Activated naive CD4-positive, alpha-beta T cell treated with anti-CD3 and anti-CD28 coated beads for 36 hours (primary cell): ENCODE measurements around the gene IQCH. TPM values are rescaled to one million over a fixed set of nuclear protein-coding genes. Genes with fewer than 3 reads are reported as not detected.
"Not testable (repeated sequence)": the region's sequence is repeated elsewhere in the genome, so short reads cannot be mapped to it uniquely, and the experiment has no call there.

Experiments
- CTCF ChIA-PET: fragments of 350-600 bp; sonication (Branson Sonifier 250); formaldehyde crosslinking; loops from one replicate; lab custom pipeline; 2021; ENCODE audit warnings: antibody characterized with exemption; lab: Charles Lee
- DNase-seq: peaks from one replicate; pipeline ENCODE4 v3.0.0-alpha.2; 2020
- H3K27ac Mint-ChIP-seq: one replicate; pipeline ENCODE4 v1.8.0; 2021; ENCODE audit warnings: mild to moderate bottlenecking, mixed read lengths
- H3K27me3 Mint-ChIP-seq: one replicate; pipeline ENCODE4 v1.8.0; 2021; ENCODE audit warnings: low read depth, mixed read lengths
- H3K36me3 Mint-ChIP-seq: one replicate; pipeline ENCODE4 v1.8.0; 2021; ENCODE audit warnings: low read depth, mixed read lengths
- H3K4me1 Mint-ChIP-seq: one replicate; pipeline ENCODE4 v1.8.0; 2021; ENCODE audit warnings: low read depth, mixed read lengths
- H3K4me3 Mint-ChIP-seq: one replicate; pipeline ENCODE4 v1.8.0; 2021; ENCODE audit warnings: mild to moderate bottlenecking, moderate library complexity, mixed read lengths
- H3K9me3 Mint-ChIP-seq: one replicate; pipeline ENCODE4 v1.8.0; 2021; ENCODE audit warnings: mixed read lengths
- intact Hi-C: fragments of 100-400 bp; cut with micrococcal nuclease; formaldehyde crosslinking; loops from one replicate; pipeline ENCODE4 v1.15.1; 2023
- total RNA-seq, 2 experiments: library from RNA; stranded (reverse); gene quantifications; one replicate each; pipeline ENCODE4 v1.2.3, GENCODE V29; 2021

Gene IQCH
- total RNA-seq, 2 experiments from 2014 or later = 0.98 to 1.4 TPM

GRCh38 chr15:67446449-67446848 lies 191.9 kb downstream of the IQCH start:
- no peak for DNase-seq
- Mint-ChIP-seq H3K27me3 (no peaks in the 10 kb centered on the region), H3K4me3 (no peak overlapping the region), H3K9me3 (peaks cover 3% of the 10 kb centered on the region), H3K36me3 (no peaks in the 10 kb centered on the region), H3K27ac (no peak overlapping the region), H3K4me1 (no peaks in the 10 kb centered on the region)
- intact Hi-C loops = no loop called here
- CTCF ChIA-PET = interaction anchor here (0.8 to 1.8 kb wide), 3 partner anchors 11 to 13 kb away, joined by 3 to 11 read pairs (median 3); no protein-coding TSS in a partner anchor

DNA sequence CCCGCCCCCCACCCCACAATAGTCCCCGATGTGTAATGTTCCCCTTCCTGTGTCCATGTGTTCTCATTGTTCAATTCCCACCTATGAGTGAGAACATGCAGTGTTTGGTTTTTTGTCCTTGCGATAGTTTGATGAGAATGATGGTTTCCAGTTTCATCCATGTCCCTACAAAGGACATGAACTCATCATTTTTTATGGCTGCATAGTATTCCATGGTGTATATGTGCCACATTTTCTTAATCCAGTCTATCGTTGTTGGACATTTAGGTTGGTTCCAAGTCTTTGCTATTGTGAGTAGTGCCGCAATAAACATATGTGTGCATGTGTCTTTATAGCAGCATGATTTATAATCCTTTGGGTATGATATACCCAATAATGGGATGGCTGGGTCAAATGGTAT lies 193.8 kb downstream of the IQCH start:
- CTCF ChIA-PET, H3K4me3 Mint-ChIP-seq, H3K27me3 Mint-ChIP-seq, H3K4me1 Mint-ChIP-seq, H3K9me3 Mint-ChIP-seq, H3K27ac Mint-ChIP-seq, DNase-seq, intact Hi-C loops, H3K36me3 Mint-ChIP-seq: not testable (repeated sequence)

- H3K4me3 Mint-ChIP-seq, DNase-seq, intact Hi-C loops, H3K4me1 Mint-ChIP-seq, CTCF ChIA-PET, H3K27ac Mint-ChIP-seq, H3K36me3 Mint-ChIP-seq, H3K27me3 Mint-ChIP-seq, H3K9me3 Mint-ChIP-seq: not testable (repeated sequence)
Measured at GRCh38 chr15:67453703-67454102, 199.1 kb downstream of the IQCH start.

DNA sequence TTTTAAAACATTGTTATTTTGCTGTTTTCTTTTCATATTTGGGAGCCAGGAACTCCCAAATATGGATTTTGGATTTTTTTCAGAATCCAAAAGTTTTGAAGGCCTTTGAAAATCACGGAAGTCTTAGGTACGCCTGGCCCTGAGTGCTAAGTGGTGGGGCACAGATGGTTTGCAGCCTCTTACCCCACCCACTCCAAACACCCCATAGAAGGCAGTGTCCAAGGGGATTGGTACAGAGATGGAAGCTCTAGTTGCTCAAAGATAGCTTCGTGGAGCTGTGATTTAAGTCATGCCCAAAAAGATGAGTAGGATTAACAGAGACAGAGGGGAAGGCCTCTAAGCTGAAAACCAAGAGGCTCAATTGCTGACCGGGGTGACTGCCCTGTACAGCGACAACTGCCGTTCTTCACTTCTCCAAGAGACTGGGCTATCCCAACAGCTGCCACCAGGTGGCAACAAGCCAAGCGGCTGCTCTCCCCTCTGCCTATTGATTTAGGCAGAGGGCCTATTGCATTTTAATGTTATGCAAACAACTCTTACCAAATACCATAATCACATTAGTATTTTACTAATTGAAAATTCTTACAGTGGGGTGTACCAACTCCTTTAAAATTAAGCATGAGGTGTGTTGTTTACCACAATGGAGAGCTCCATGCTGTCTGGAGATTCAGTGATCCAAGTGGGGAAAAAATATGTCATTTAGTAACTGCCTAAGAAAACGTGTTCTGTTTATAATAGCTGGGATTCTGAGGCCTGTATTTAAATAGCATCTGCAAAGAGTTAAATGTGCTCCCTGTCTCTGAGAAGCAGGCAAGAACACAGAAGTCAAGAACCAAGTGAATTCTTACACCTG lies 202.3 kb downstream of the IQCH start:
- H3K27ac Mint-ChIP-seq = no peak overlapping the region
- H3K27me3 Mint-ChIP-seq = no peaks in the 10 kb centered on the region
- H3K9me3 Mint-ChIP-seq = no peaks in the 10 kb centered on the region
- CTCF ChIA-PET = interaction anchor here (0.7 to 5.7 kb wide), 24 partner anchors 9 to 554 kb away, joined by 3 to 46 read pairs (median 3); no protein-coding TSS in a partner anchor
- no peak overlapping the region for H3K4me3 Mint-ChIP-seq
- intact Hi-C loops = loop anchor here (1.0 kb wide), 2 partner anchors 64 to 379 kb away; partner anchors contain the start of gene C15orf61
- peaks cover 2% of the 10 kb centered on the region for H3K36me3 Mint-ChIP-seq
- DNase-seq = peak; percentile 91
- H3K4me1 Mint-ChIP-seq = peaks cover 3% of the 10 kb centered on the region

DNA sequence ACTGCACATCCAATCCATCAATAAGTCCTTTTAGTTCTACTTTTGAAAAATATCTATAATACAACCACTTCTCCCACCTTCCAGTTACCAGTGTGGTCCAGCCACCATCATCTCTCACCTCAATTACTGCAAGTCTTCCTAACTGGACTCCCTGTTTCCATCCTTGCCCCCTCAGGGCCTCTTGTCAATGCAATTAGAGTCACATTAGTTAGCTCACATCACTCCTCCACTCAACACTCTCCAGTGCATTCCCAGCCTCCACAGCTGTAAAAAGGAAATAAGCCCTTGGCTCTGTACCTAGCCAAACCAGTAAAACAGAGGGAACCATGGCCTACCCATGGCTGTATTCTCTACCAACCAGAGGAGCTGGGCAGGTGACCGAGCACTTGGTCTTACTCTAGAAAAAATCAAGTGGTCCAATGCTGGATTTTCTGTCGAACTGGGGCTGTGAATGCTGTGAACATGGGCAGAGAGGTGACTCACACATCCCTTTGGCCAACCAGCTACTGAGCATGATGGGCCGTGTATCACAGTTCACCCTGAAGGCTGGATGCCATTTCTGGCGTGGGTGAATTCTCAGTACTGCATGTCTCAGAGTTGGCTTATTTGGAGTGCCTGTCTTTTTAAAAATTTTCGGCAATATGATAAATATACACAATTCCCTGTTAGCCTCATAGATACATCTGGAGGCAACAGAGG lies 203.9 kb downstream of the IQCH start:
- Mint-ChIP-seq H3K4me1 (peaks cover 3% of the 10 kb centered on the region), H3K27me3 (no peaks in the 10 kb centered on the region), H3K27ac (no peak overlapping the region), H3K4me3 (no peak overlapping the region), H3K9me3 (no peaks in the 10 kb centered on the region), H3K36me3 (no peaks in the 10 kb centered on the region)
- DNase-seq = no peak
- intact Hi-C loops = no loop called here
- CTCF ChIA-PET = interaction anchor here (0.7 to 5.7 kb wide), 9 partner anchors 12 to 849 kb away, joined by 3 to 46 read pairs (median 3); no protein-coding TSS in a partner anchor

GRCh38 chr15:67460521-67460920 lies 205.9 kb downstream of the IQCH start:
- CTCF ChIA-PET = interaction anchor here (5.7 kb wide), 1 partner anchor 376 kb away, joined by 46 read pairs; no protein-coding TSS in a partner anchor
- no peaks in the 10 kb centered on the region for H3K36me3 Mint-ChIP-seq
- H3K27me3 Mint-ChIP-seq = no peaks in the 10 kb centered on the region
- no peaks in the 10 kb centered on the region for H3K9me3 Mint-ChIP-seq
- no peak overlapping the region for H3K27ac Mint-ChIP-seq
- H3K4me3 Mint-ChIP-seq = no peak overlapping the region
- no peak for DNase-seq
- H3K4me1 Mint-ChIP-seq = peaks cover 3% of the 10 kb centered on the region
- intact Hi-C loops = no loop called here

DNA sequence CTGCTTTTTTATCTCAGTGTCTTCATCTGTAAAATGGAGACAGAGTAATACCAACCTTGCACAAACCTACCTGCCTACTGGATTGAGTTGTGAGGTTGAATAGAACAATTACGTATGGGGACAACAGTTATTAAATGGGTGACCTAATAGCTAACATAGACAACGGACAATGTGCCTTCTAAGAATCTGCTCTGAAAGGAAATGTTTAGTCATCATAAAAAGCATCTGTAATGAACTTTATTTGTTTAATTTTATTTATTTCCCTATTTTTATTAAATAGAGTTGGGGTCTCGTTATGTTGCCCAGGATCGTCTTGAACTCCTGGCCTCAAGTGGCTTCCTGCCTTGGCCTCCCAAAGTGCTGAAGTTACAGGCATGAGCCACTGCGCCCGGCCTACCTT lies 207.1 kb downstream of the IQCH start:
- no peak overlapping the region for H3K4me3 Mint-ChIP-seq
- peaks cover 1% of the 10 kb centered on the region for H3K4me1 Mint-ChIP-seq
- no peak overlapping the region for H3K27ac Mint-ChIP-seq
- CTCF ChIA-PET = no interaction called here
- no peaks in the 10 kb centered on the region for H3K27me3 Mint-ChIP-seq
- H3K36me3 Mint-ChIP-seq = no peaks in the 10 kb centered on the region
- no peaks in the 10 kb centered on the region for H3K9me3 Mint-ChIP-seq
- no peak for DNase-seq
- intact Hi-C loops = no loop called here

DNA sequence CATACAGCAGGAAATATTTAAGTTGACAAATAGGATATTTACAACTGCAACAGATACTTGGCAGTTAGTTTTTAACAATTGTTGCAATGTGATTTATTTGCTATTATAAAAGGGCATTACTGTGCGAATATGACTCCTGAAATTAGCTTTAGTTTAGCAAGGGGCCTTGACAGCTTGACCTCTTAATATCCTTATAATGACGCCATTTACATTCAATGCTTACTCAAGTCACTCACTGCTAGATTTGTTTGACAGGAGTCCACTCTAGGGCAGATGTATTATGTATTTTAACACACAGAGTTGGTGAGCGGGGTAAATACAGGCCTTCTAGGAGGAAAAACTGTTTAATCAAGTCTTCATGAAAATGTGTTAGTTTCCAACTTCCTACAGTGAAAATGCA lies 208.3 kb downstream of the IQCH start:
- CTCF ChIA-PET = interaction anchor here (0.6 to 1.1 kb wide), 2 partner anchors 605 to 611 kb away, joined by 3 to 5 read pairs; no protein-coding TSS in a partner anchor
- no peaks in the 10 kb centered on the region for H3K9me3 Mint-ChIP-seq
- H3K36me3 Mint-ChIP-seq = no peaks in the 10 kb centered on the region
- H3K4me1 Mint-ChIP-seq = no peaks in the 10 kb centered on the region
- no peaks in the 10 kb centered on the region for H3K27me3 Mint-ChIP-seq
- no peak for DNase-seq
- H3K4me3 Mint-ChIP-seq = no peak overlapping the region
- H3K27ac Mint-ChIP-seq = no peak overlapping the region
- intact Hi-C loops = no loop called here

- Mint-ChIP-seq H3K27ac (no peak overlapping the region), H3K27me3 (no peaks in the 10 kb centered on the region), H3K36me3 (no peaks in the 10 kb centered on the region), H3K9me3 (no peaks in the 10 kb centered on the region), H3K4me1 (no peaks in the 10 kb centered on the region), H3K4me3 (no peak overlapping the region)
- CTCF ChIA-PET = interaction anchor here (0.6 to 1.1 kb wide), 2 partner anchors 604 to 612 kb away, joined by 3 to 5 read pairs; no protein-coding TSS in a partner anchor
- no peak for DNase-seq
- intact Hi-C loops = no loop called here
Measured at GRCh38 chr15:67463488-67463887, 208.9 kb downstream of the IQCH start.

DNA sequence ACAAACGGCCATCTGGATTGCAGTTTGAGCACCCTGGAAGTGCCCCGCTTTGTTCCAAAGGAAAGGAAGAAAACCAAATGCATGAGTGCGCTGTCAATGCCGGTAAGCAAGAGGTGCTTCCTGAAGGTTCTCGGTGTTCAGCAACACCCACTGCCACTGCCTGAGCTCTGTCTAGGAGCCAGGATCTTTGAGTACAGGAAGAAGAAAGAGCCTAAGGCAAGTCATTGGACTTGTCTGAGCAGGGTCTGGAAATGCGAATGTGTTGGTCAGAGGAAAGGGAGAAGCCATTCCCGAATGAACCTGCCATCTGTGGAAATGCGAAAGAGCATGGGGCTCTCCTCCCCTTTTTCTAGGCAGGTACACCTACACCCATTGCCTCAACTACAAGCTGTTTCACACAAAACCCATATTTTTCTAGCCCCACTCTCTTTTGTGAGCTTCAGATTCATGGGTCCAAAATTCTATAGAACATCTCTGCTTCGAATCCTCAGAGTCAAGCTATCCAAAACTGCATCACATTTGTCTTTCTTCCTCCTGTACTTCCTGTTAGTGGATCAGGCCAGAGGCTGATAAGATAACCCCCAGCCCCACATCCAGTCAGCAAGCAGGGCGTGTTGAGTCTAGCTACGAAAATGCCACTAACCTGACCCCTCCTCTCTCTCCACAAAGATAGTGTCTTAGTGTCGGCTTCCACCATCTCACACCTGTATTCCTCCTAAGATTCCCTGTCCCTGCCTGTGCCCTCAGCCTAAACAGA lies 210.8 kb downstream of the IQCH start:
- H3K27ac Mint-ChIP-seq = no peak overlapping the region
- no peaks in the 10 kb centered on the region for H3K27me3 Mint-ChIP-seq
- no peaks in the 10 kb centered on the region for H3K9me3 Mint-ChIP-seq
- intact Hi-C loops = no loop called here
- no peaks in the 10 kb centered on the region for H3K36me3 Mint-ChIP-seq
- no peak overlapping the region for H3K4me3 Mint-ChIP-seq
- no peaks in the 10 kb centered on the region for H3K4me1 Mint-ChIP-seq
- no peak for DNase-seq
- CTCF ChIA-PET = interaction anchor here (0.5 to 2.2 kb wide), 3 partner anchors 8 to 711 kb away, joined by 3 to 8 read pairs (median 6); no protein-coding TSS in a partner anchor

DNA sequence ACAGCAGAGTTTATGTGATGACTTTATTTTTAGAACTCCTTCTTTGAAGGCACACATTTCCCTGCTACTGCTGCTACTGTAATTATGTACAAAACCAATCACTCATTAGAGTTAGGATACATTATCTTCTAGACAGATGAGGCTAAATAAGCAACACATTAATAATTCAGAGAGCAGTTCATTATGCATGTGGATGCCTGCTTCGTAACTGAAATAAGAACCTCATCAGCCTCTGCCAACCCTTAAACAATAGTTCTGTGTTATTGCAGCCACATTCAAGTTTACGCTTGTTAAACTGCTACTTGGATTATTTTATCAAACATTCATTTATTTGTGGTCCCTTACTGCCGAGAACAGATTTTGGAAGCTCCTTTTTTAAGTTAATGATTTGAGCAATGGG lies 213.8 kb downstream of the IQCH start:
- no peak for DNase-seq
- CTCF ChIA-PET = no interaction called here
- H3K4me1 Mint-ChIP-seq = no peaks in the 10 kb centered on the region
- no peak overlapping the region for H3K27ac Mint-ChIP-seq
- no peaks in the 10 kb centered on the region for H3K27me3 Mint-ChIP-seq
- no peaks in the 10 kb centered on the region for H3K9me3 Mint-ChIP-seq
- no peak overlapping the region for H3K4me3 Mint-ChIP-seq
- intact Hi-C loops = no loop called here
- H3K36me3 Mint-ChIP-seq = no peaks in the 10 kb centered on the region

DNA sequence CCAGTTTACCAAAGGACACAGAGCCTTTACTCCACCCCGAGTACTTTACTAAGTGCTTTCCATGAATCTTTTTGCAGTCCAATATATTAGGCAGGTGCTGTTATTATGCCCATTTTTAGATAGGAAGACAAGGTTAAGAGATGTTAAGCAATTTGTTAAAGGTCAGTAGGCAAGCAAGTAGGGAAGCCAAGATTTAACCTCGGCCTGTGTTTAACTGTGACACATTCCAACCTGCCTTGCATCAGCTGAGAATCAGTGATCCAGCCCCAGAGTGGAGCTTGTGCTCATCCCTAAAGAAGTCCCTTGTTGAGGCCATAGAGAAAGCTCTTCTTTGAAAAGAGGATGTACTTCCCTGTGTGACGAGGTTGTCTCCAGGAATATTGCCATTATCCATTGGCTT lies 215.1 kb downstream of the IQCH start:
- Mint-ChIP-seq H3K4me3 (no peak overlapping the region), H3K4me1 (no peaks in the 10 kb centered on the region), H3K27me3 (no peaks in the 10 kb centered on the region), H3K27ac (no peak overlapping the region), H3K36me3 (no peaks in the 10 kb centered on the region), H3K9me3 (no peaks in the 10 kb centered on the region)
- intact Hi-C loops = no loop called here
- CTCF ChIA-PET = interaction anchor here (0.6 kb wide), 1 partner anchor 211 kb away, joined by 3 read pairs; no protein-coding TSS in a partner anchor
- DNase-seq = no peak
